C4-2B (cell line): Measurements from ENCODE around the gene SDCBP2.

ENCODE experiments used
- CTCF ChIP-seq: fragments of 450-650 bp; conservative IDR thresholded peaks from 2 replicates; pipeline ENCODE4 v1.5.1; 2017; ENCODE audit warnings: mild to moderate bottlenecking
- ZFX ChIP-seq: fragments of 450-650 bp; IDR thresholded peaks from 2 replicates; pipeline ENCODE4 v1.6.1; 2017

- TF ChIP-seq CTCF, result no peak
- no peak for TF ChIP-seq ZFX
Measured at GRCh38 chr20:1308702-1309095, 20.2 kb downstream of the SDCBP2 start.
